Fibroblast of pulmonary artery (primary cell): Measurements from ENCODE around the gene SOHLH1.

Source experiments
- DNase-seq: peaks from one replicate; pipeline ENCODE4 v3.0.0-alpha.2; 2010; ENCODE audit warnings: low read depth
- H3K4me3 ChIP-seq: replicated peaks from 2 replicates; pipeline ENCODE4 v1.5.1; 2011; ENCODE audit warnings: low read depth, mild to moderate bottlenecking, control low read depth, low read length, moderate library complexity
- TF ChIP-seq, protein P1 (sequence below): IDR thresholded peaks from 2 replicates; pipeline ENCODE4 v1.5.1; 2011; ENCODE audit warnings: mild to moderate bottlenecking, control low read depth, low read length, inconsistent platforms; ENCODE audit errors: missing control alignments

Gene SOHLH1

GRCh38 chr9:135744333-135745070 lies 45.2 kb upstream of the SOHLH1 start:
- no peak for DNase-seq
- TF ChIP-seq, protein P1, sequence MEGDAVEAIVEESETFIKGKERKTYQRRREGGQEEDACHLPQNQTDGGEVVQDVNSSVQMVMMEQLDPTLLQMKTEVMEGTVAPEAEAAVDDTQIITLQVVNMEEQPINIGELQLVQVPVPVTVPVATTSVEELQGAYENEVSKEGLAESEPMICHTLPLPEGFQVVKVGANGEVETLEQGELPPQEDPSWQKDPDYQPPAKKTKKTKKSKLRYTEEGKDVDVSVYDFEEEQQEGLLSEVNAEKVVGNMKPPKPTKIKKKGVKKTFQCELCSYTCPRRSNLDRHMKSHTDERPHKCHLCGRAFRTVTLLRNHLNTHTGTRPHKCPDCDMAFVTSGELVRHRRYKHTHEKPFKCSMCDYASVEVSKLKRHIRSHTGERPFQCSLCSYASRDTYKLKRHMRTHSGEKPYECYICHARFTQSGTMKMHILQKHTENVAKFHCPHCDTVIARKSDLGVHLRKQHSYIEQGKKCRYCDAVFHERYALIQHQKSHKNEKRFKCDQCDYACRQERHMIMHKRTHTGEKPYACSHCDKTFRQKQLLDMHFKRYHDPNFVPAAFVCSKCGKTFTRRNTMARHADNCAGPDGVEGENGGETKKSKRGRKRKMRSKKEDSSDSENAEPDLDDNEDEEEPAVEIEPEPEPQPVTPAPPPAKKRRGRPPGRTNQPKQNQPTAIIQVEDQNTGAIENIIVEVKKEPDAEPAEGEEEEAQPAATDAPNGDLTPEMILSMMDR = no peak
- no peak overlapping the region for H3K4me3 ChIP-seq

GRCh38 chr9:135743546-135744332 lies 44.5 kb upstream of the SOHLH1 start:
- no peak overlapping the region for H3K4me3 ChIP-seq
- DNase-seq = no peak
- TF ChIP-seq, protein P1 = no peak

DNA sequence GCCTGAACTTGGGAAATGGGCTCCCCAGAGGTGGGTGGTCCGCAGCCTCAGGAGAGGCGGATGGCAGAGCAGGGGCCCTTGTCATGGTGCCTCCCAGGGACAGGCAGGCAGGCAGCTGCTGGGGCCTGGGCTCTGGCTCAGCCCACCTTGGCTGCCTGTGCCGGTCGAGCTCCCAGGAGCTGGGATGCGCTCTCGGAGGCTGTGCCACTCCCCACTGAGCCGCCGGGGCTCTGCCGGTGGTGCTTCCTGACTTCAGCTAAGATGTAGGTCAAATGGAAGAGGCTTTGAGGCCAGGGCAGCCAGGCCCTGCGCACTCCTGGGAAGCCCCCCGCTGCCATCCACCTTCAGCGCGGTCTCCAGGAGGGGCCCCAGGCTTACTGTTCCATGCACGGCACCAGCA lies 43.7 kb upstream of the SOHLH1 start:
- no peak for DNase-seq
- H3K4me3 ChIP-seq = no peak overlapping the region
- TF ChIP-seq, protein P1 = no peak

DNA sequence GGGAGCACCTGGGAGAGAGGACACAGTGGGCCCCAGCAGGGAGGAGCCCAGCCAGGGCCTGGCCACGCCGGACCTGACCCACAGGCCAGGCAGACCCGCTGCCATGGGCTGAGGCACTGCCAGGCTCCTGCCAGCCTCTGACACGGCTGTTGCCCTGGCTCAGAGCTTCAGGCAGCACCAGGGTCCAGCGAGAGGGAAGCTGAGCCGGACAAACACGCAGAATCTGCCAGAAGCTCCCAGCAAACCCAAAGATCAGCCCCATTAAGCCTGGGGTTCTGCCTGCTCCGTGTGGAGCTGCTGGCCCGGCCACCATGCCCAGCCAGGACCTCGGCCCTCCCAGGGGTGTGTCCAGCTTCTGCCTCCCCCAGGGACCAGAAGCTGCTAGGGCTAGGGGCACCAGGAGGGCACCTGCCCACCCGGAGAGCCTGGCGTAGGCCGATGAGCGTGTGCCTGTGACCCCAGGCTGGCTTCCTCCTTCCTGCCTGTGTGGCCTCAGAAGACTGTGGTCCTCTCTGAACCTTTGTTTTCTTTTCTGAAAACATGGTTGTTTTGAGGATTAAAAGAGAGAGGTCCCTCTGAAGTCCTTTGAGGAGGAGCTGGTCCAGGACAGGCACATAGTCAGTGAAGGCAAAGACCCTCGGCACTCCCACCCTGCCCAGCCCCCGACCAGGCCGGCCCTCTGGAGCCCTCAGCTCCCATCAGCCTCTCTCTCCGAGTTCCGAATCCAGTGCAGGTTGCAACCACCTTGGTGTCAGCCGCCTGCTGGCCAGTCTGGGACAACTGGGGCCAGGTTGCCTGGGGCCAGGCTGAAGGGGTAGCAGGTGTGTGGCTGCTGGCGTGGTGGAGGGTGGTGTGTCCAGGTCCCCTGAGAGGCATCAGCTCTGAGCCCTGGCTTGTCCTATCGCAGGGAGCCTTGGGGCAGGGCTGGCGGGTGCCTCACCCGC lies 42.3 kb upstream of the SOHLH1 start:
- no peak for DNase-seq
- TF ChIP-seq, protein P1 = no peak
- H3K4me3 ChIP-seq = no peak overlapping the region

GRCh38 chr9:135739271-135740220 lies 40.3 kb upstream of the SOHLH1 start:
- H3K4me3 ChIP-seq = no peak overlapping the region
- TF ChIP-seq, protein P1 = no peak
- DNase-seq = no peak
